ENCODE results near the gene STX18. TPM values are rescaled to one million over a fixed set of nuclear protein-coding genes. Genes with fewer than 3 reads are reported as not detected.

The STX18 gene
- total and polyA plus RNA-seq, 2 donors (not counting 3 experiments of a cell fraction or from before 2014, with no cell fraction given), result 30.7 to 31.2 TPM

- peaks cover 5% of the 10 kb centered on the region for H4K20me1 ChIP-seq (replicated peaks; ENCODE audit: control insufficient read depth, extremely low read depth, insufficient read depth, low read length)
- no peaks in the 10 kb centered on the region for H3K9me1 ChIP-seq (replicated peaks; ENCODE audit: control insufficient read depth, extremely low read depth, insufficient read depth, low read length)
- peak overlapping the region; percentile 28 for H3K9ac ChIP-seq (replicated peaks; ENCODE audit: extremely low read depth, insufficient read depth, low read length)
- no TSS peak for BruUV-seq (replicated peaks)
- peak overlapping the region; percentile 90 for H3K4me2 ChIP-seq (ENCODE audit: insufficient read depth, low read length)
- DNase-seq (ENCODE audit: low read depth, low spot score) (peak; percentile 64), FAIRE-seq (no peak)
- H3K4me1 ChIP-seq (ENCODE audit: control insufficient read depth, extremely low read depth, insufficient read depth, low read length), result peaks cover 7% of the 10 kb centered on the region
- no peaks in the 10 kb centered on the region for H3K27me3 ChIP-seq (ENCODE audit: control insufficient read depth in 2 of 2, insufficient read depth in 2 of 2, low read length in 2 of 2)
- H3K27ac ChIP-seq (ENCODE audit: insufficient read depth, low read depth, low read length), result peak overlapping the region; percentile 26
- CTCF ChIA-PET, result interaction anchor here (0.9 to 3.9 kb wide), 5 partner anchors 9 to 17 kb away, joined by 3 to 20 read pairs (median 7); no protein-coding TSS in a partner anchor
- dilution Hi-C loops (cut with MboI; ENCODE audit: extremely low pct_ligation_motif_present, low sequenced_read_pairs), result no loop called here
- peaks cover 10% of the 10 kb centered on the region for H3K79me2 ChIP-seq (ENCODE audit: control insufficient read depth, insufficient read depth, low read length)
- H3K4me3 ChIP-seq (replicated peaks in 1 of 3; ENCODE audit: insufficient read depth in 1 of 3, low read depth in 1 of 3, low read length in 3 of 3), result peak overlapping the region in 1 of 3 experiments; percentile 34
- H2AFZ ChIP-seq (ENCODE audit: low read depth, low read length), result peak overlapping the region; percentile 20
- no peaks in the 10 kb centered on the region for H3K9me3 ChIP-seq (replicated peaks; ENCODE audit: control insufficient read depth, insufficient read depth, low read length)
- TF ChIP-seq MAX (IDR thresholded peaks at IDR 0.05; ENCODE audit: insufficient read depth, insufficient read length) (no peak), POLR2A (IDR thresholded peaks at IDR 0.05; ENCODE audit: low read depth, low read length) (no peak), FOS (IDR thresholded peaks at IDR 0.05; ENCODE audit: borderline replicate concordance, insufficient read depth, low read length) (no peak), MYC (IDR thresholded peaks at IDR 0.05; ENCODE audit: low read depth, low read length) (no peak), CTCF (IDR thresholded peaks at IDR 0.05; ENCODE audit: extremely low read depth in 1 of 2, insufficient read depth in 1 of 2, low read depth in 1 of 2, low read length in 2 of 2) (no peak), POLR2AphosphoS5 (IDR thresholded peaks at IDR 0.05; ENCODE audit: insufficient read depth, low read depth, low read length) (no peak), JUN (IDR thresholded peaks at IDR 0.05; ENCODE audit: borderline replicate concordance, insufficient read depth, insufficient read length, low read depth) (no peak), EZH2 (IDR thresholded peaks at IDR 0.05; ENCODE audit: borderline replicate concordance, low read depth, low read length, severe bottlenecking) (no peak), GATA2 (IDR thresholded peaks at IDR 0.05; ENCODE audit: insufficient read depth, insufficient read length, low read depth, low read length) (no peak)
- POLR2A ChIA-PET, result no interaction called here
- no peaks in the 10 kb centered on the region for H3K36me3 ChIP-seq (ENCODE audit: control insufficient read depth in 2 of 2, extremely low read depth in 1 of 2, insufficient read depth in 2 of 2, low read length in 2 of 2)
- intact Hi-C loops (cut with micrococcal nuclease), result loop anchor here (1.0 kb wide), 1 partner anchor 11 kb away; no protein-coding TSS in a partner anchor
Measured at GRCh38 chr4:4502694-4503311, 39.0 kb downstream of the STX18 start.
